ENCODE measurements around the gene UBD. TPM values are rescaled to one million over a fixed set of nuclear protein-coding genes. Genes with fewer than 3 reads are reported as not detected.
A peak's percentile ranks its signal among the peaks of the same experiment; 100 is the strongest.

The UBD gene
- total and polyA plus RNA-seq, 2 of the 13 experiments (the other 11 are each of a cell fraction or from before 2014, with no cell fraction given): 13.9 to 172 TPM

DNA sequence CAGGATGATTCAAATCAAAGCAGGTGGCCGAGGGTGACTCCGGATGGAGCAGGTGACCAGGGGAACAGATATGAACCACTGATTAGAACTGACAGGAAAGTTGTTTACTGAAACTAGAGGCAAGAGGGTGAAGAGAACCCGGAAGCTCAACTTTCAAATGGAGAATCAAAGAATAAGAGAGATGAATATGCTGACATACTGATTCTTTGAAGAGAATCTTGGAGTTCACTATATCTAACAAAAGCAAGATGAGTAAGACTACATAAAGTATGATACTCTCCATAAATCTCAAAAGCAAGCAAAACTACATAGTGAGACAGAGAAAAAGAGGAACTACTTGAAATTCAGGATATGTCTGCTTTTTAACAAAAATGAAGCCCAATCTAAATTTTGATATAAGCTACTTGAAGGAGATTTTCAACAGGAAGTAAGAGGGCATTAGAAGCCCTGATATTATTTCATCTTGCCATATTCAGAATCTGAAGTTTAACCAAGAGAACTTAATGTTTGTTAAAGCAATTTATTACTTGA, 4.0 kb upstream of the UBD start:
- no TSS peak for BruUV-seq (replicated peaks)
- Histone ChIP-seq H3K4me2 (ENCODE audit: low read depth, low read length) (no peak overlapping the region), H3K27ac (ENCODE audit: extremely low read length, insufficient read depth, low read length) (no peak overlapping the region), H3K36me3 (replicated peaks in 1 of 2; ENCODE audit: control insufficient read depth in 1 of 2, insufficient read depth in 2 of 2, low read length in 2 of 2) (no peaks in the 10 kb centered on the region), H3K9ac (ENCODE audit: insufficient read depth, low read depth, low read length) (no peak overlapping the region), H3K27me3 (ENCODE audit: control insufficient read depth in 1 of 2, insufficient read depth in 2 of 2, low read length in 2 of 2) (no peaks in the 10 kb centered on the region), H3K4me1 (ENCODE audit: insufficient read depth, low read length) (peaks cover 37% of the 10 kb centered on the region), H3K9me3 (ENCODE audit: low read length) (no peaks in the 10 kb centered on the region), H3K79me2 (ENCODE audit: insufficient read depth, low read length) (no peaks in the 10 kb centered on the region), H3K4me3 (replicated peaks in 1 of 3; ENCODE audit: insufficient read depth in 1 of 3, low read depth in 2 of 3, low read length in 3 of 3) (no peak overlapping the region), H4K20me1 (ENCODE audit: insufficient read depth, low read length) (no peaks in the 10 kb centered on the region), H2AFZ (ENCODE audit: low read length) (no peak overlapping the region)
- in situ Hi-C loops (cut with HindIII; ENCODE audit: extremely low pct_ligation_motif_present, low pct_unique_long_range_greater_than_20kb): no loop called here
- ChIA-PET POLR2A (no interaction called here), CTCF (ENCODE audit: low intra/inter-chr PET ratio, low total read pairs) (no interaction called here)
- TF ChIP-seq MAFK (conservative IDR thresholded peaks at IDR 0.05 in 1 of 2, IDR thresholded peaks at IDR 0.05 in 1 of 2; ENCODE audit: low read length in 2 of 2) (peak; percentile 45 to 68), NBN (conservative IDR thresholded peaks at IDR 0.05) (no peak), MAFF (IDR thresholded peaks at IDR 0.05; ENCODE audit: low read depth, low read length) (peak; percentile 43; the same call in 1 of the 2 replicates), POLR2G (IDR thresholded peaks at IDR 0.05; ENCODE audit: low read depth, low read length) (no peak)
- WGBS (ENCODE audit: low lambda C conversion rate): 10% methylated on average over 3 of the region's 3 CpGs
- DNase-seq (ENCODE audit: low spot score) (no peak), ATAC-seq (no peak), FAIRE-seq (no peak)
- intact Hi-C loops (cut with micrococcal nuclease; ENCODE audit: unreplicated experiment): no loop called here

DNA sequence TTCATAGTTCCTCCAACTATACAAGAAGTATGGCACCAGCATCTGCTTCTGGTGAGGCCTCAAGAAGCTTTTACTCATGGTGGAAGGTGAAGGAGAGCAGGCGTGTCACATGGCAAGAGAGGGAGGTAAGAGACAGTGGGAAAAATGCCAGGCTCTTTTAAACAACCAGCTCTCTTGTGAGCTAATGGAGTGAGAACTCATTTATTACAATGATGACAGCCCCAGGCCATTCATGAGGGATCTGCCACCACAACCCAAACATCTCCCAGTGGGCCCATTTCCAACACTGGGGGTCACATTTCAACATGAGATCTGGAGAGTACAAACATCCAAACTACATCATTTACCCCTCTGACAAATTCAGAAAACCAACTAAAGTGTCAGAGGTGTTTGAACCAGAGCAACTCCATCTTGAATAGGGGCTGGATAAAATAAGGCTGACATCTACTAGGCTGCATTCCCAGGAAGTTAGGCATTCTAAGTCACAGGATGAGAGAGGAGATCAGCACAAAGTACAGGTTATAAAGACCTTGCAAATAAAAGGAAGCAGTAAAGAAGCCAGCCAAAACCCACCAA, 2.2 kb upstream of the UBD start:
- DNase-seq (ENCODE audit: low spot score) (no peak), FAIRE-seq (no peak), ATAC-seq (no peak)
- no peaks in the 10 kb centered on the region for H3K79me2 ChIP-seq (ENCODE audit: insufficient read depth, low read length)
- no peak overlapping the region for H3K4me2 ChIP-seq (ENCODE audit: low read depth, low read length)
- ChIA-PET POLR2A (no interaction called here), CTCF (ENCODE audit: low intra/inter-chr PET ratio, low total read pairs) (no interaction called here)
- H3K4me1 ChIP-seq (ENCODE audit: insufficient read depth, low read length): peaks cover 37% of the 10 kb centered on the region
- no peak overlapping the region for H3K27ac ChIP-seq (ENCODE audit: extremely low read length, insufficient read depth, low read length)
- intact Hi-C loops (cut with micrococcal nuclease; ENCODE audit: unreplicated experiment): no loop called here
- H3K36me3 ChIP-seq (replicated peaks in 1 of 2; ENCODE audit: control insufficient read depth in 1 of 2, insufficient read depth in 2 of 2, low read length in 2 of 2): no peaks in the 10 kb centered on the region
- H3K9ac ChIP-seq (ENCODE audit: insufficient read depth, low read depth, low read length): no peak overlapping the region
- H4K20me1 ChIP-seq (ENCODE audit: insufficient read depth, low read length): no peaks in the 10 kb centered on the region
- in situ Hi-C loops (cut with HindIII; ENCODE audit: extremely low pct_ligation_motif_present, low pct_unique_long_range_greater_than_20kb): no loop called here
- no peaks in the 10 kb centered on the region for H3K27me3 ChIP-seq (ENCODE audit: control insufficient read depth in 1 of 2, insufficient read depth in 2 of 2, low read length in 2 of 2)
- no peak overlapping the region for H2AFZ ChIP-seq (ENCODE audit: low read length)
- WGBS (ENCODE audit: low lambda C conversion rate): 86% methylated on average over 1 of the region's 1 CpG
- TSS peak; percentile 56 for BruUV-seq (replicated peaks)
- no peaks in the 10 kb centered on the region for H3K9me3 ChIP-seq (ENCODE audit: low read length)
- no peak overlapping the region for H3K4me3 ChIP-seq (replicated peaks in 1 of 3; ENCODE audit: insufficient read depth in 1 of 3, low read depth in 2 of 3, low read length in 3 of 3)
- TF ChIP-seq ZNF775 (CRISPR knock-in tag; IDR thresholded peaks at IDR 0.05; ENCODE audit: borderline replicate concordance) (no peak), ISX (CRISPR knock-in tag; conservative IDR thresholded peaks at IDR 0.05) (no peak), ZNF331 (CRISPR knock-in tag; IDR thresholded peaks at IDR 0.05) (no peak), ZBTB49 (CRISPR knock-in tag; IDR thresholded peaks at IDR 0.05; ENCODE audit: borderline replicate concordance) (no peak), SNRNP70 (IDR thresholded peaks at IDR 0.05; ENCODE audit: low read depth, low read length) (no peak), NAIF1 (CRISPR knock-in tag; IDR thresholded peaks at IDR 0.05; ENCODE audit: borderline replicate concordance) (no peak), NFE2 (CRISPR knock-in tag; IDR thresholded peaks at IDR 0.05) (no peak), ZFP82 (CRISPR knock-in tag; IDR thresholded peaks at IDR 0.05; ENCODE audit: borderline replicate concordance) (no peak), MEIS2 (CRISPR knock-in tag; IDR thresholded peaks at IDR 0.05) (no peak), ZNF207 (IDR thresholded peaks at IDR 0.05; ENCODE audit: borderline replicate concordance) (no peak), ZNF770 (CRISPR knock-in tag; IDR thresholded peaks at IDR 0.05) (no peak), ZNF562 (CRISPR knock-in tag; IDR thresholded peaks at IDR 0.05; ENCODE audit: borderline replicate concordance) (no peak)

All from HepG2 (cell line).